ENCODE data around the gene UTP3. TPM values are rescaled to one million over a fixed set of nuclear protein-coding genes. Genes with fewer than 3 reads are reported as not detected.
"Not testable (repeated sequence)": the region's sequence is repeated elsewhere in the genome, so short reads cannot be mapped to it uniquely, and the experiment has no call there.

Gene UTP3
- polyA plus RNA-seq, 1 experiment = 27.1 TPM

- ChIA-PET CTCF (interaction anchor here (0.6 to 2.4 kb wide), 2 partner anchors 11 to 25 kb away, joined by 3 to 13 read pairs; partner anchors contain the start of gene UTP3), POLR2A (no interaction called here)
- Histone ChIP-seq H3K4me3 (ENCODE audit: low read depth, low read length) (no peak overlapping the region), H3K27me3 (ENCODE audit: control insufficient read depth, insufficient read depth, low read length) (no peaks in the 10 kb centered on the region), H3K9me3 (ENCODE audit: control insufficient read depth, insufficient read depth, low read length) (no peaks in the 10 kb centered on the region), H3K27ac (ENCODE audit: low read depth, low read length) (no peak overlapping the region)
- DNase-seq (ENCODE audit: low read depth, low spot score) = no peak
- TF ChIP-seq, protein P1, sequence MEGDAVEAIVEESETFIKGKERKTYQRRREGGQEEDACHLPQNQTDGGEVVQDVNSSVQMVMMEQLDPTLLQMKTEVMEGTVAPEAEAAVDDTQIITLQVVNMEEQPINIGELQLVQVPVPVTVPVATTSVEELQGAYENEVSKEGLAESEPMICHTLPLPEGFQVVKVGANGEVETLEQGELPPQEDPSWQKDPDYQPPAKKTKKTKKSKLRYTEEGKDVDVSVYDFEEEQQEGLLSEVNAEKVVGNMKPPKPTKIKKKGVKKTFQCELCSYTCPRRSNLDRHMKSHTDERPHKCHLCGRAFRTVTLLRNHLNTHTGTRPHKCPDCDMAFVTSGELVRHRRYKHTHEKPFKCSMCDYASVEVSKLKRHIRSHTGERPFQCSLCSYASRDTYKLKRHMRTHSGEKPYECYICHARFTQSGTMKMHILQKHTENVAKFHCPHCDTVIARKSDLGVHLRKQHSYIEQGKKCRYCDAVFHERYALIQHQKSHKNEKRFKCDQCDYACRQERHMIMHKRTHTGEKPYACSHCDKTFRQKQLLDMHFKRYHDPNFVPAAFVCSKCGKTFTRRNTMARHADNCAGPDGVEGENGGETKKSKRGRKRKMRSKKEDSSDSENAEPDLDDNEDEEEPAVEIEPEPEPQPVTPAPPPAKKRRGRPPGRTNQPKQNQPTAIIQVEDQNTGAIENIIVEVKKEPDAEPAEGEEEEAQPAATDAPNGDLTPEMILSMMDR (IDR thresholded peaks at IDR 0.05; ENCODE audit: low read depth, low read length) = no peak
Observed at GRCh38 chr4:70676554-70677090, 11.7 kb upstream of the UTP3 start.

DNA sequence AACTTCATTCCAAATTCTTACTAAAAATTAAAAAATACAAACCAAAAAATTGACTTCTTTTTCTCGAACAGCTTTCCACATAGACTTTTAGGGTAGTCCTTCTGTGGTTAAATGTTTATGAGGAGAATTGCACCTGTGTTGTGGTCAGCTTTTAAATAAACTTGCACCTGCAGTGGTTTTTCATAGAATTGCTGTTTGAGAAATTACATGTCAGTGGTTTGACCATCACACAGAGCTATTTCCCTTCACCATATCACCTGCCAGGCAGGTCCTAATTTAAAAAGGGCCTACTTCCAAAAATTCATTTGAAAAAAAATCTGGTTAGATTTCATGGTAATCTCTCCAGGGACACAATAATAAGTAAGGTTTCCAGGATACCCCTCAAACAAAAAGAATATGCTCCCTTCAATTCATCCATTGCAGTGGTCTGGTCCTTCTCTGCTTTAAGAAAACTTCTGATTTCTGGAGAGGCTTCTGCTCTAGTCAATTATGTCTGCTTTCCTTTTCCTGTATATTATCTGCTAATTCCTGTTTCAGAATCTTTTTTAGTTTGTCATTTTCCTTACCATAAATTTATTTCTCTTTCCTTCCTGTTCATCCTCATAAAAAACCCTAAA lies 9.8 kb upstream of the UTP3 start:
- ChIA-PET CTCF (interaction anchor here (0.7 to 2.4 kb wide), 3 partner anchors 10 to 27 kb away, joined by 3 to 13 read pairs (median 6); partner anchors contain the start of gene UTP3), POLR2A (no interaction called here)
- no peak for DNase-seq (ENCODE audit: low read depth, low spot score)

GRCh38 chr4:70680934-70681333 lies 7.4 kb upstream of the UTP3 start:
- ChIA-PET CTCF (interaction anchor here (2.0 kb wide), 1 partner anchor 29 kb away, joined by 8 read pairs; no protein-coding TSS in a partner anchor), POLR2A (no interaction called here)
- Histone ChIP-seq H3K9me3 (ENCODE audit: control insufficient read depth, insufficient read depth, low read length) (no peaks in the 10 kb centered on the region), H3K4me3 (ENCODE audit: low read depth, low read length) (no peak overlapping the region), H3K27ac (ENCODE audit: low read depth, low read length) (no peak overlapping the region), H3K27me3 (ENCODE audit: control insufficient read depth, insufficient read depth, low read length) (no peaks in the 10 kb centered on the region)
- no peak for DNase-seq (ENCODE audit: low read depth, low spot score)
- TF ChIP-seq, protein P1 (IDR thresholded peaks at IDR 0.05; ENCODE audit: low read depth, low read length) = no peak

More for the DNA sequence above, 9.8 kb upstream of the UTP3 start:
- TF ChIP-seq, protein P1 (IDR thresholded peaks at IDR 0.05; ENCODE audit: low read depth, low read length) = no peak
- no peaks in the 10 kb centered on the region for H3K9me3 ChIP-seq (ENCODE audit: control insufficient read depth, insufficient read depth, low read length)
- H3K27ac ChIP-seq (ENCODE audit: low read depth, low read length) = no peak overlapping the region
- no peaks in the 10 kb centered on the region for H3K27me3 ChIP-seq (ENCODE audit: control insufficient read depth, insufficient read depth, low read length)
- no peak overlapping the region for H3K4me3 ChIP-seq (ENCODE audit: low read depth, low read length)

DNA sequence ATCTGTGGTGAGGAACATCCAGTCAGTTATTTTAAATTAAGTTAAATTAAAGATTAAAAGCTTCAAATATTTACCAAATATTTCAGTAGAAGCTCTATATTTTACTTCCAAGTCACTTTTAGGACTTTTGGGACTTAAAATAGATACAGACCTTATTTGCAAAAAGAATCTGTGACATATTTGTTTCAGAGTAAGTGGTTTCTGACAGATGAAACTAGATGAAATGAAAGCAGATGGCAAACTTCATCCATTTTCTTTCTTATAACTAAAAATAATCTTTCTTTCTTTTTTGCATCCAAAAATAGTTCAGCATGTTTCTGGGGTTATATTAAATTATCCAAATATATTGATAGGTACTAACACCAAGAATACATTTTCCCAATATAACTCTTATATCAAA lies 6.6 kb upstream of the UTP3 start:
- Histone ChIP-seq H3K27ac (ENCODE audit: low read depth, low read length) (no peak overlapping the region), H3K9me3 (ENCODE audit: control insufficient read depth, insufficient read depth, low read length) (no peaks in the 10 kb centered on the region), H3K4me3 (ENCODE audit: low read depth, low read length) (no peak overlapping the region), H3K27me3 (ENCODE audit: control insufficient read depth, insufficient read depth, low read length) (no peaks in the 10 kb centered on the region)
- TF ChIP-seq, protein P1 (IDR thresholded peaks at IDR 0.05; ENCODE audit: low read depth, low read length) = no peak
- POLR2A ChIA-PET = no interaction called here
- DNase-seq (ENCODE audit: low read depth, low spot score) = no peak
- CTCF ChIA-PET = interaction anchor here (2.0 kb wide), 1 partner anchor 30 kb away, joined by 8 read pairs; no protein-coding TSS in a partner anchor

GRCh38 chr4:70682142-70682541 lies 6.2 kb upstream of the UTP3 start:
- H3K4me3 ChIP-seq (ENCODE audit: low read depth, low read length); H3K27ac ChIP-seq (ENCODE audit: low read depth, low read length); H3K9me3 ChIP-seq (ENCODE audit: control insufficient read depth, insufficient read depth, low read length); POLR2A ChIA-PET; H3K27me3 ChIP-seq (ENCODE audit: control insufficient read depth, insufficient read depth, low read length); DNase-seq (ENCODE audit: low read depth, low spot score): not testable (repeated sequence)
- CTCF ChIA-PET = interaction anchor here (0.9 to 2.0 kb wide), 2 partner anchors 30 kb away, joined by 3 to 8 read pairs; no protein-coding TSS in a partner anchor

Measured in AG04450 (cell line).